Measurements from ENCODE around the gene SMIM33.
A peak's percentile ranks its signal among the peaks of the same experiment; 100 is the strongest.

Gene SMIM33

DNA sequence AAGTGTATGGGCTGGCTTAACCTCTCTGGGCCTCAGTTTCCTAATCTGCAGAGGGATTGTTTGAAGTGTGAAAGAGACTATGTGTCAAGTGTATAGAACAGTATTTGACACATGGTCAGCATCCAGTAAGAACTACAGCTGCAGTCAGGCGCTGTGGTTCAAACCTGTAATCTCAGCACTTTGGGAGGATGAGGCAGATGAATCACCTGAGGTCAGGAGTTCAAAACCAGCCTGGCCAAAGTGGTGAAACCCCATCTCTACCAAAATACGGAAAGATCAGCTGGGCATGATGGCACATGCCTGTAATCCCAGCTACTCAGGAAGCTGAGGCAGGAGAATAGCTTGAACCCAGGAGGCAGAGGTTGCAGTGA, 43.7 kb downstream of the SMIM33 start:
- H3K36me3 ChIP-seq (ENCODE audit: insufficient read depth, low read length): no peaks in the 10 kb centered on the region
- H3K9me3 ChIP-seq (ENCODE audit: low read length): no peaks in the 10 kb centered on the region
- H3K9ac ChIP-seq (ENCODE audit: low read length): no peak overlapping the region
- H3K27ac ChIP-seq (ENCODE audit: low read depth, low read length): no peak overlapping the region
- no peak overlapping the region for H3K4me3 ChIP-seq (ENCODE audit: low read depth in 1 of 2, low read length in 2 of 2)
- no peaks in the 10 kb centered on the region for H3K27me3 ChIP-seq (ENCODE audit: control insufficient read depth in 1 of 2, insufficient read depth in 2 of 2, low read length in 2 of 2)
- H3K4me1 ChIP-seq (ENCODE audit: insufficient read depth, low read length): no peaks in the 10 kb centered on the region

DNA sequence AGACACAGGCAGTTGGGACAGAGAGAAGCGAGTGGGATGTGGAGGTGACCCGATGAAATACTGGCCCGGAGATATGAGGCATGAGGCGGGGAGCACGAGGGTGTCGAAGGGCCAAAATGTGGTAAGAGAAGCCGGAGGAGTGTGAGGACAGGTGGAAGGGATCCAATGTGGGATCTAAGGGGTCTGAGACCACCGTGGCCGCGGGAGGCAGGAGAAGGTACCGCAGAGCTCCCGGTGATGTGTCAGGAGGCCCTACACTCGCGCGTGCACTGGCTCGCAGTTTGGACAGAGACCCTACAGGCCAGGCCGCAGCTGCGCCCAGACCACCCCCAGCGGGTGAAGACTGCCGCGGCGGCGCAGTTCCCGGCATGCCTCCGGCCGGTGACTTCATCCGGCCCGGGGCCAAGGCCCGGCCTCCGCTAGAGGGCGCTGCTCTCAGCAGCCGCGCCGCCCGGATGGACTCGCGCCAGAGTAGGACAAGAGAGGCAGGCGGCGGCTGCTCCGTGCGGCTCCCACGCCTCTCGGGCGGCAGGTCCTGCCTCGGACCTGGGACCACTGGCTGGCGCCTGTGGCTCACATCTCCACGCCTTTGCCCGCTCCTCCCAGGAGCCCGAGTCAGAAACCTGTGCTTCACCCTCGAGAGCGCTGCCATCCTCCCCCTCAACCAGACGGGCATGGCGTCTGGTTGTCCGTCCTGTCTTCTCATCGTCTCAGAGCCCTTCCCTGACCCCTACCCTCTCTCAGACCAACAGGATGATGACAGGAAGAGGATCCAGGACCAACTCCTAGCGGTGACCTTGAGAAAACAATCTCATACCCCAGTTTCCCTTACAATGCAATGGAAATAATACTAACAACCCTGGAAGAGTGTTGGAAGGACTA, 47.1 kb downstream of the SMIM33 start:
- Histone ChIP-seq H3K9me3 (ENCODE audit: low read length) (no peaks in the 10 kb centered on the region), H3K27me3 (ENCODE audit: control insufficient read depth in 1 of 2, insufficient read depth in 2 of 2, low read length in 2 of 2) (no peaks in the 10 kb centered on the region), H3K4me1 (ENCODE audit: insufficient read depth, low read length) (no peaks in the 10 kb centered on the region), H3K4me3 (ENCODE audit: low read depth in 1 of 2, low read length in 2 of 2) (peak overlapping the region; percentile 22 to 87), H3K36me3 (ENCODE audit: insufficient read depth, low read length) (no peaks in the 10 kb centered on the region), H3K9ac (ENCODE audit: low read length) (peak overlapping the region; percentile 76), H3K27ac (ENCODE audit: low read depth, low read length) (peak overlapping the region; percentile 74)

Data from muscle layer of colon (tissue), 2 donors.